K562 (cell line): Measurements from ENCODE around the gene NR1H3. TPM values are rescaled to one million over a fixed set of nuclear protein-coding genes. Genes with fewer than 3 reads are reported as not detected.

Source experiments
- BRD9 ChIP-seq: fragments of 450-650 bp; IDR thresholded peaks from 2 replicates; pipeline ENCODE4 v1.6.1; 2018; ENCODE audit warnings: low read depth; ENCODE audit not compliant: partially characterized antibody
- DPF2 ChIP-seq: fragments of 450-650 bp; IDR thresholded peaks from 2 replicates; pipeline ENCODE4 v1.6.1; 2016
- MEIS2 ChIP-seq: fragments of 450-650 bp; IDR thresholded peaks from 2 replicates; pipeline ENCODE4 v1.6.1; 2014; ENCODE audit warnings: mild to moderate bottlenecking; ENCODE audit not compliant: partially characterized antibody
- NR2C2 ChIP-seq, 2 experiments: fragments of 200-800 bp in 1 of 2; sonication (Bioruptor generic) in 1 of 2; sonication (generic) in 1 of 2; formaldehyde crosslinking in 1 of 2; IDR thresholded peaks; 2 replicates each; pipeline versions ENCODE4 v1.6.1 to v1.8.0; 2016 to 2022; ENCODE audit warnings: mild to moderate bottlenecking in 1 of 2, missing compliant biosample characterization in 1 of 2, missing genetic modification characterization in 1 of 2, missing genetic modification reagents in 1 of 2
- PRPF4 ChIP-seq: fragments of 200-400 bp; formaldehyde crosslinking; IDR thresholded peaks from one replicate; pipeline ENCODE4 v1.6.1; 2017; ENCODE audit warnings: low read length, low read depth, mild to moderate bottlenecking; ENCODE audit not compliant: insufficient read depth, poor library complexity, severe bottlenecking
- PURB ChIP-seq: sonication (generic); formaldehyde crosslinking; IDR thresholded peaks from 2 replicates; pipeline ENCODE4 v1.9.0; 2021; ENCODE audit warnings: low read depth, mild to moderate bottlenecking, missing genetic modification reagents
- RBBP5 ChIP-seq: fragments of 200-600 bp; sonication (generic); IDR thresholded peaks from 2 replicates; pipeline ENCODE4 v1.6.1; 2012; ENCODE audit warnings: borderline replicate concordance, mild to moderate bottlenecking, low read length, control low read depth, inconsistent platforms; ENCODE audit not compliant: insufficient read depth, poor library complexity, severe bottlenecking
- TEAD4 ChIP-seq, 2 experiments: sonication (generic) in 1 of 2; formaldehyde crosslinking in 1 of 2; IDR thresholded peaks; 2 replicates each; pipeline versions ENCODE4 v1.6.1 to v1.8.0; 2012 to 2022; ENCODE audit warnings: borderline replicate concordance in 1 of 2, inconsistent platforms in 1 of 2, low read length in 1 of 2, mild to moderate bottlenecking in 1 of 2, missing genetic modification reagents in 1 of 2
- THRA ChIP-seq: fragments of 450-650 bp; IDR thresholded peaks from 2 replicates; pipeline ENCODE4 v1.6.1; 2017; ENCODE audit warnings: mild to moderate bottlenecking, moderate library complexity
- ZNF133 ChIP-seq: fragments of 250-450 bp; sonication (Bioruptor Pico); IDR thresholded peaks from 2 replicates; pipeline ENCODE4 v1.4.0; 2020; ENCODE audit warnings: mild to moderate bottlenecking
- polyA plus RNA-seq, 8 experiments: library from polyadenylated mRNA; depleted of rRNA in 4 of 8; stranded (reverse) in 5 of 8; unstranded in 3 of 8; fragments of >200 nt; fragmentation: Nextera tagmentation in 2 of 8; fragmentation: Illumina TruSeq in 1 of 8; extraction: Ambion mirVana in 2 of 8; extraction: Trizol in 1 of 8; gene quantifications; 2 replicates each; pipeline versions ENCODE4 v1.2.1 to v1.2.3, GENCODE V29; 2011 to 2014; ENCODE audit warnings: inconsistent platforms in 1 of 8, missing spikeins in 1 of 8
- total RNA-seq, 7 experiments: library from RNA; depleted of rRNA in 6 of 7; stranded (reverse); fragments of >200 nt in 6 of 7; fragmentation: Illumina TruSeq in 2 of 7; extraction: Trizol in 2 of 7; gene quantifications; 2 replicates each; pipeline versions ENCODE4 v1.2.1 to v1.2.3, GENCODE V29; 2011 to 2021; ENCODE audit warnings: low replicate concordance in 1 of 7
- TF ChIP-seq, protein P1 (sequence below): fragments of 200-800 bp; sonication (Bioruptor generic); IDR thresholded peaks from 2 replicates; pipeline ENCODE4 v1.6.1; 2016; ENCODE audit warnings: missing genetic modification characterization, missing compliant biosample characterization

Gene NR1H3
- total and polyA plus RNA-seq, 9 of the 15 experiments (the other 6 are each of a cell fraction or from before 2014, with no cell fraction given), result 8.2 to 26.0 (median 11.9) TPM

GRCh38 chr11:47236482-47236881 is 21.3 kb upstream of the NR1H3 start (continued):
- TF ChIP-seq THRA (no peak), DPF2 (0 out of 2 replicates have a peak, but pooled peaks have one; percentile 18), PRPF4 (no peak), BRD9 (no peak), TEAD4 (IDR thresholded peaks at IDR 0.05; ENCODE audit: low read length) (no peak), TEAD4 (CRISPR knock-in tag; IDR thresholded peaks at IDR 0.05; ENCODE audit: borderline replicate concordance) (no peak), ZNF133 (CRISPR knock-in tag) (no peak), RBBP5 (no peak), PURB (CRISPR knock-in tag) (no peak), MEIS2 (peak; percentile 31), NR2C2 (CRISPR knock-in tag; IDR thresholded peaks at IDR 0.05) (no peak), NR2C2 (tag; IDR thresholded peaks at IDR 0.05) (no peak)
- TF ChIP-seq, protein P1, sequence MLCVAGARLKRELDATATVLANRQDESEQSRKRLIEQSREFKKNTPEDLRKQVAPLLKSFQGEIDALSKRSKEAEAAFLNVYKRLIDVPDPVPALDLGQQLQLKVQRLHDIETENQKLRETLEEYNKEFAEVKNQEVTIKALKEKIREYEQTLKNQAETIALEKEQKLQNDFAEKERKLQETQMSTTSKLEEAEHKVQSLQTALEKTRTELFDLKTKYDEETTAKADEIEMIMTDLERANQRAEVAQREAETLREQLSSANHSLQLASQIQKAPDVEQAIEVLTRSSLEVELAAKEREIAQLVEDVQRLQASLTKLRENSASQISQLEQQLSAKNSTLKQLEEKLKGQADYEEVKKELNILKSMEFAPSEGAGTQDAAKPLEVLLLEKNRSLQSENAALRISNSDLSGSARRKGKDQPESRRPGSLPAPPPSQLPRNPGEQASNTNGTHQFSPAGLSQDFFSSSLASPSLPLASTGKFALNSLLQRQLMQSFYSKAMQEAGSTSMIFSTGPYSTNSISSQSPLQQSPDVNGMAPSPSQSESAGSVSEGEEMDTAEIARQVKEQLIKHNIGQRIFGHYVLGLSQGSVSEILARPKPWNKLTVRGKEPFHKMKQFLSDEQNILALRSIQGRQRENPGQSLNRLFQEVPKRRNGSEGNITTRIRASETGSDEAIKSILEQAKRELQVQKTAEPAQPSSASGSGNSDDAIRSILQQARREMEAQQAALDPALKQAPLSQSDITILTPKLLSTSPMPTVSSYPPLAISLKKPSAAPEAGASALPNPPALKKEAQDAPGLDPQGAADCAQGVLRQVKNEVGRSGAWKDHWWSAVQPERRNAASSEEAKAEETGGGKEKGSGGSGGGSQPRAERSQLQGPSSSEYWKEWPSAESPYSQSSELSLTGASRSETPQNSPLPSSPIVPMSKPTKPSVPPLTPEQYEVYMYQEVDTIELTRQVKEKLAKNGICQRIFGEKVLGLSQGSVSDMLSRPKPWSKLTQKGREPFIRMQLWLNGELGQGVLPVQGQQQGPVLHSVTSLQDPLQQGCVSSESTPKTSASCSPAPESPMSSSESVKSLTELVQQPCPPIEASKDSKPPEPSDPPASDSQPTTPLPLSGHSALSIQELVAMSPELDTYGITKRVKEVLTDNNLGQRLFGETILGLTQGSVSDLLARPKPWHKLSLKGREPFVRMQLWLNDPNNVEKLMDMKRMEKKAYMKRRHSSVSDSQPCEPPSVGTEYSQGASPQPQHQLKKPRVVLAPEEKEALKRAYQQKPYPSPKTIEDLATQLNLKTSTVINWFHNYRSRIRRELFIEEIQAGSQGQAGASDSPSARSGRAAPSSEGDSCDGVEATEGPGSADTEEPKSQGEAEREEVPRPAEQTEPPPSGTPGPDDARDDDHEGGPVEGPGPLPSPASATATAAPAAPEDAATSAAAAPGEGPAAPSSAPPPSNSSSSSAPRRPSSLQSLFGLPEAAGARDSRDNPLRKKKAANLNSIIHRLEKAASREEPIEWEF (CRISPR knock-in tag), result peak; percentile 65; the same call in 1 of the 2 replicates
